OCI-LY7 (cell line): ENCODE results near the gene MTUS2.

Experiments used
- EZH2phosphoT487 ChIP-seq: fragments of 200-600 bp; sonication (generic); IDR thresholded peaks from 2 replicates; pipeline ENCODE4 v1.6.1; 2018; ENCODE audit warnings: low read depth, borderline replicate concordance, mild to moderate bottlenecking, mixed run types, antibody characterized with exemption, low read length, moderate library complexity, mixed read lengths
- TF ChIP-seq, protein P1 (sequence below): fragments of 200-600 bp; sonication (generic); conservative IDR thresholded peaks from 2 replicates; pipeline ENCODE4 v1.5.1; 2014; ENCODE audit warnings: mild to moderate bottlenecking, antibody characterized with exemption, low read length, moderate library complexity, mixed read lengths

GRCh38 chr13:29508876-29509252, 688.7 kb downstream of the MTUS2 start:
- TF ChIP-seq, protein P1, sequence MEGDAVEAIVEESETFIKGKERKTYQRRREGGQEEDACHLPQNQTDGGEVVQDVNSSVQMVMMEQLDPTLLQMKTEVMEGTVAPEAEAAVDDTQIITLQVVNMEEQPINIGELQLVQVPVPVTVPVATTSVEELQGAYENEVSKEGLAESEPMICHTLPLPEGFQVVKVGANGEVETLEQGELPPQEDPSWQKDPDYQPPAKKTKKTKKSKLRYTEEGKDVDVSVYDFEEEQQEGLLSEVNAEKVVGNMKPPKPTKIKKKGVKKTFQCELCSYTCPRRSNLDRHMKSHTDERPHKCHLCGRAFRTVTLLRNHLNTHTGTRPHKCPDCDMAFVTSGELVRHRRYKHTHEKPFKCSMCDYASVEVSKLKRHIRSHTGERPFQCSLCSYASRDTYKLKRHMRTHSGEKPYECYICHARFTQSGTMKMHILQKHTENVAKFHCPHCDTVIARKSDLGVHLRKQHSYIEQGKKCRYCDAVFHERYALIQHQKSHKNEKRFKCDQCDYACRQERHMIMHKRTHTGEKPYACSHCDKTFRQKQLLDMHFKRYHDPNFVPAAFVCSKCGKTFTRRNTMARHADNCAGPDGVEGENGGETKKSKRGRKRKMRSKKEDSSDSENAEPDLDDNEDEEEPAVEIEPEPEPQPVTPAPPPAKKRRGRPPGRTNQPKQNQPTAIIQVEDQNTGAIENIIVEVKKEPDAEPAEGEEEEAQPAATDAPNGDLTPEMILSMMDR, result no peak
- no peak for TF ChIP-seq EZH2phosphoT487
